SK-N-SH (cell line): ENCODE results near the gene IMPA2.

Experiments
- CHD2 ChIP-seq: fragments of 150-350 bp; IDR thresholded peaks from 2 replicates; pipeline ENCODE4 v1.6.1; 2018; ENCODE audit warnings: low read length; ENCODE audit not compliant: partially characterized antibody
- EZH2phosphoT487 ChIP-seq: fragments of 200-600 bp; sonication (generic); IDR thresholded peaks from 2 replicates; pipeline ENCODE4 v1.6.1; 2017; ENCODE audit warnings: low read depth, mixed run types, mild to moderate bottlenecking, antibody characterized with exemption, moderate library complexity, borderline replicate concordance
- FOXM1 ChIP-seq: IDR thresholded peaks from 2 replicates; pipeline ENCODE4 v1.4.0; 2012; ENCODE audit warnings: low read depth, mild to moderate bottlenecking
- GABPA ChIP-seq: IDR thresholded peaks from 2 replicates; pipeline ENCODE4 v1.4.0; 2012; ENCODE audit warnings: low read depth, mild to moderate bottlenecking
- JUND ChIP-seq: IDR thresholded peaks from 2 replicates; pipeline ENCODE4 v1.4.0; 2012
- POLR2AphosphoS5 ChIP-seq: IDR thresholded peaks from 2 replicates; pipeline ENCODE4 v1.6.1; 2012; ENCODE audit warnings: low read depth, low read length
- RFX5 ChIP-seq: IDR thresholded peaks from 2 replicates; pipeline ENCODE4 v1.6.1; 2012; ENCODE audit warnings: mild to moderate bottlenecking, improper control_type of control experiment, low read length
- SMC3 ChIP-seq: IDR thresholded peaks from 2 replicates; pipeline ENCODE4 v1.6.1; 2012; ENCODE audit warnings: low read depth, low read length, improper control_type of control experiment
- TAF1 ChIP-seq: IDR thresholded peaks from 2 replicates; pipeline ENCODE4 v1.6.1; 2012; ENCODE audit warnings: low read depth, mild to moderate bottlenecking, low read length, moderate library complexity, borderline replicate concordance
- TF ChIP-seq, protein P1 (sequence below): fragments of 200-600 bp; sonication (generic); IDR thresholded peaks from 2 replicates; pipeline ENCODE4 v1.6.1; 2017; ENCODE audit warnings: antibody characterized with exemption, mild to moderate bottlenecking, moderate library complexity
- TF ChIP-seq, protein P2 (sequence below): IDR thresholded peaks from 2 replicates; pipeline ENCODE4 v1.6.1; 2012; ENCODE audit warnings: mild to moderate bottlenecking, low read depth, low read length, moderate library complexity
- TF ChIP-seq, protein P3 (sequence below): IDR thresholded peaks from 2 replicates; pipeline ENCODE4 v1.4.0; 2012; ENCODE audit warnings: low read depth

DNA sequence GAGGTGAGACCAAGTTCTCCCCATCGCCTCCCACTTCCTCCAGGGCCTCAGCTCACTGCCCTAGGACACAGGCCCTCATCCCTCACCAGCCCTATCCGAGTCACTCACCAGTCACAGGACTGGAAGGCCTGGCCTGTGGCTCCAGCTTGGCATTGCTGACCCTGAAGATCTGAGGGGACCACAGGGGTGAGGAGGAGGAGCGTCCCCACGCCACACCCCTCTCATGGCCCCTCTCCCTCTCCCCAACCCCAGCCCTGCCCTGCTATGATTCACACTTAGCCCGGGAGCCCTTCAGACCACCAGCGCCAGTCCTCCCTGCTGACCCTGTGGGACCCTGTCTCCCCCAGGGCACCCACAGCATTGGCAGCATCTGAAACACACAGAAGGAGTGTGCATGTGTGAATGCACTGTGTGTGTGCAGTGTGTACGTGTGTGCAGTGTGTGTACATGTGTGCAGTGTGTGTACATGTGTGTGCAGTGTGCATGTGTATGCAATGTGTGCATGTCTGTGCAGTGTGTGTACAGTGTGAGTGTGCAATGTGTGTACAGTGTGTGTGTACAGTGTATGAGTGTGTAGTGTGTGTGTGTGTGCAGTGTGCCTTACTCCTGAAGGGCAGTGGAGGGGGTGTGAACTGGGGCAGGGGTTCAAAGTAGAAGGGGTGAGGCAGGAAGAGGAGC lies 82.9 kb downstream of the IMPA2 start:
- no peak for TF ChIP-seq GABPA
- no peak for TF ChIP-seq POLR2AphosphoS5
- TF ChIP-seq, protein P1, sequence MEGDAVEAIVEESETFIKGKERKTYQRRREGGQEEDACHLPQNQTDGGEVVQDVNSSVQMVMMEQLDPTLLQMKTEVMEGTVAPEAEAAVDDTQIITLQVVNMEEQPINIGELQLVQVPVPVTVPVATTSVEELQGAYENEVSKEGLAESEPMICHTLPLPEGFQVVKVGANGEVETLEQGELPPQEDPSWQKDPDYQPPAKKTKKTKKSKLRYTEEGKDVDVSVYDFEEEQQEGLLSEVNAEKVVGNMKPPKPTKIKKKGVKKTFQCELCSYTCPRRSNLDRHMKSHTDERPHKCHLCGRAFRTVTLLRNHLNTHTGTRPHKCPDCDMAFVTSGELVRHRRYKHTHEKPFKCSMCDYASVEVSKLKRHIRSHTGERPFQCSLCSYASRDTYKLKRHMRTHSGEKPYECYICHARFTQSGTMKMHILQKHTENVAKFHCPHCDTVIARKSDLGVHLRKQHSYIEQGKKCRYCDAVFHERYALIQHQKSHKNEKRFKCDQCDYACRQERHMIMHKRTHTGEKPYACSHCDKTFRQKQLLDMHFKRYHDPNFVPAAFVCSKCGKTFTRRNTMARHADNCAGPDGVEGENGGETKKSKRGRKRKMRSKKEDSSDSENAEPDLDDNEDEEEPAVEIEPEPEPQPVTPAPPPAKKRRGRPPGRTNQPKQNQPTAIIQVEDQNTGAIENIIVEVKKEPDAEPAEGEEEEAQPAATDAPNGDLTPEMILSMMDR: no peak
- TF ChIP-seq, protein P2, sequence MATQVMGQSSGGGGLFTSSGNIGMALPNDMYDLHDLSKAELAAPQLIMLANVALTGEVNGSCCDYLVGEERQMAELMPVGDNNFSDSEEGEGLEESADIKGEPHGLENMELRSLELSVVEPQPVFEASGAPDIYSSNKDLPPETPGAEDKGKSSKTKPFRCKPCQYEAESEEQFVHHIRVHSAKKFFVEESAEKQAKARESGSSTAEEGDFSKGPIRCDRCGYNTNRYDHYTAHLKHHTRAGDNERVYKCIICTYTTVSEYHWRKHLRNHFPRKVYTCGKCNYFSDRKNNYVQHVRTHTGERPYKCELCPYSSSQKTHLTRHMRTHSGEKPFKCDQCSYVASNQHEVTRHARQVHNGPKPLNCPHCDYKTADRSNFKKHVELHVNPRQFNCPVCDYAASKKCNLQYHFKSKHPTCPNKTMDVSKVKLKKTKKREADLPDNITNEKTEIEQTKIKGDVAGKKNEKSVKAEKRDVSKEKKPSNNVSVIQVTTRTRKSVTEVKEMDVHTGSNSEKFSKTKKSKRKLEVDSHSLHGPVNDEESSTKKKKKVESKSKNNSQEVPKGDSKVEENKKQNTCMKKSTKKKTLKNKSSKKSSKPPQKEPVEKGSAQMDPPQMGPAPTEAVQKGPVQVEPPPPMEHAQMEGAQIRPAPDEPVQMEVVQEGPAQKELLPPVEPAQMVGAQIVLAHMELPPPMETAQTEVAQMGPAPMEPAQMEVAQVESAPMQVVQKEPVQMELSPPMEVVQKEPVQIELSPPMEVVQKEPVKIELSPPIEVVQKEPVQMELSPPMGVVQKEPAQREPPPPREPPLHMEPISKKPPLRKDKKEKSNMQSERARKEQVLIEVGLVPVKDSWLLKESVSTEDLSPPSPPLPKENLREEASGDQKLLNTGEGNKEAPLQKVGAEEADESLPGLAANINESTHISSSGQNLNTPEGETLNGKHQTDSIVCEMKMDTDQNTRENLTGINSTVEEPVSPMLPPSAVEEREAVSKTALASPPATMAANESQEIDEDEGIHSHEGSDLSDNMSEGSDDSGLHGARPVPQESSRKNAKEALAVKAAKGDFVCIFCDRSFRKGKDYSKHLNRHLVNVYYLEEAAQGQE: no peak
- no peak for TF ChIP-seq TAF1
- no peak for TF ChIP-seq RFX5
- TF ChIP-seq SMC3: no peak
- TF ChIP-seq, protein P3, sequence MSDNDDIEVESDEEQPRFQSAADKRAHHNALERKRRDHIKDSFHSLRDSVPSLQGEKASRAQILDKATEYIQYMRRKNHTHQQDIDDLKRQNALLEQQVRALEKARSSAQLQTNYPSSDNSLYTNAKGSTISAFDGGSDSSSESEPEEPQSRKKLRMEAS: no peak
- no peak for TF ChIP-seq FOXM1
- no peak for TF ChIP-seq CHD2
- no peak for TF ChIP-seq EZH2phosphoT487
- TF ChIP-seq JUND: no peak
